ENCODE measurements around the gene HGFAC.

HGFAC gene

GRCh38 chr4:3496021-3496420 is 54.3 kb downstream of the HGFAC start:
- no peak for TF ChIP-seq EZH2 (IDR thresholded peaks at IDR 0.05)
- TF ChIP-seq FOXP2 (optimal IDR thresholded peaks at IDR 0.05; ENCODE audit: control extremely low read depth, extremely low read length, insufficient read depth), result no peak
- no peak for TF ChIP-seq POLR2AphosphoS5 (IDR thresholded peaks at IDR 0.05; ENCODE audit: borderline replicate concordance, low read depth, low read length)
- Histone ChIP-seq H3K9me3 (ENCODE audit: low read depth, low read length) (no peaks in the 10 kb centered on the region), H3K27ac (no peak overlapping the region), H3K4me3 (no peak overlapping the region), H3K9ac (ENCODE audit: insufficient read length) (no peak overlapping the region), H3K36me3 (ENCODE audit: insufficient read depth, low read length) (no peaks in the 10 kb centered on the region)
- no peak for DNase-seq (ENCODE audit: low read depth, low spot score)

- no peak overlapping the region for H3K9ac ChIP-seq (ENCODE audit: insufficient read length)
- H3K27ac ChIP-seq, result no peak overlapping the region
- no peaks in the 10 kb centered on the region for H3K36me3 ChIP-seq (ENCODE audit: insufficient read depth, low read length)
- H3K4me3 ChIP-seq, result no peak overlapping the region
- no peak for DNase-seq (ENCODE audit: low read depth, low spot score)
- TF ChIP-seq FOXP2 (optimal IDR thresholded peaks at IDR 0.05; ENCODE audit: control extremely low read depth, extremely low read length, insufficient read depth), result no peak
- TF ChIP-seq POLR2AphosphoS5 (IDR thresholded peaks at IDR 0.05; ENCODE audit: borderline replicate concordance, low read depth, low read length), result no peak
- TF ChIP-seq EZH2 (IDR thresholded peaks at IDR 0.05), result no peak
- H3K9me3 ChIP-seq (ENCODE audit: low read depth, low read length), result no peaks in the 10 kb centered on the region
Observed at GRCh38 chr4:3497095-3497494, 55.3 kb downstream of the HGFAC start.

- no peak for DNase-seq (ENCODE audit: low read depth, low spot score)
- H3K9ac ChIP-seq (ENCODE audit: insufficient read length), result no peak overlapping the region
- no peak overlapping the region for H3K4me3 ChIP-seq
- no peaks in the 10 kb centered on the region for H3K9me3 ChIP-seq (ENCODE audit: low read depth, low read length)
- H3K36me3 ChIP-seq (ENCODE audit: insufficient read depth, low read length), result no peaks in the 10 kb centered on the region
- TF ChIP-seq FOXP2 (optimal IDR thresholded peaks at IDR 0.05; ENCODE audit: control extremely low read depth, extremely low read length, insufficient read depth) (no peak), POLR2AphosphoS5 (IDR thresholded peaks at IDR 0.05; ENCODE audit: borderline replicate concordance, low read depth, low read length) (no peak)
- no peak overlapping the region for H3K27ac ChIP-seq
Observed at GRCh38 chr4:3497523-3498389, 56.0 kb downstream of the HGFAC start.

GRCh38 chr4:3498407-3498806 is 56.6 kb downstream of the HGFAC start:
- H3K36me3 ChIP-seq (ENCODE audit: insufficient read depth, low read length), result no peaks in the 10 kb centered on the region
- H3K4me3 ChIP-seq, result no peak overlapping the region
- TF ChIP-seq POLR2AphosphoS5 (IDR thresholded peaks at IDR 0.05; ENCODE audit: borderline replicate concordance, low read depth, low read length) (no peak), EZH2 (IDR thresholded peaks at IDR 0.05) (no peak), FOXP2 (optimal IDR thresholded peaks at IDR 0.05; ENCODE audit: control extremely low read depth, extremely low read length, insufficient read depth) (no peak)
- no peak for DNase-seq (ENCODE audit: low read depth, low spot score)
- H3K9me3 ChIP-seq (ENCODE audit: low read depth, low read length), result no peaks in the 10 kb centered on the region
- no peak overlapping the region for H3K27ac ChIP-seq
- no peak overlapping the region for H3K9ac ChIP-seq (ENCODE audit: insufficient read length)

All from SK-N-MC (cell line).